Dedifferentiated amniotic fluid mesenchymal stem cell (primary cell): ENCODE measurements around the gene CDK2.
A peak's percentile ranks its signal among the peaks of the same experiment; 100 is the strongest.

Experiments used
- DNase-seq: peaks from one replicate; pipeline ENCODE4 v3.0.0-alpha.2; 2016; ENCODE audit errors: extremely low spot score

Gene CDK2

DNA sequence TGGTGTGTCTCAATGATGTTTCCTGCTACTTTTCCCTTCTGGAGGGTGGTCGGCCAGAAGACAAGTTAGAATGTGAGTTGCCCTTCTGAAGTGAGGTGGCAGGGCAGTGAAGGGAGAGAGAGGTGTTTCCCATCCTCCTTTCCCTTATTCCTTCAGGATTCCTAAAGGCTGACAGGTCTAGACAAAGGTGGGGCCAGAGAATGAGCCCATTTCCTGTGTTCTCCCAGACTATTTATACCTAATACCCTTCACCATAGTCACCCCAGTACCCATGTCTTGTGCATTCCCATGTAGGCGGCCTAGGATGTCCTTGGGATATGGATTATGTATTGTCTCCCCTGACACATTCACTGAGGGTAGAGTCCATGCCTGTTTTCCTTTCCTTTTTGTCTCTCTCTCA lies 28.6 kb upstream of the CDK2 start:
- no peak for DNase-seq

DNA sequence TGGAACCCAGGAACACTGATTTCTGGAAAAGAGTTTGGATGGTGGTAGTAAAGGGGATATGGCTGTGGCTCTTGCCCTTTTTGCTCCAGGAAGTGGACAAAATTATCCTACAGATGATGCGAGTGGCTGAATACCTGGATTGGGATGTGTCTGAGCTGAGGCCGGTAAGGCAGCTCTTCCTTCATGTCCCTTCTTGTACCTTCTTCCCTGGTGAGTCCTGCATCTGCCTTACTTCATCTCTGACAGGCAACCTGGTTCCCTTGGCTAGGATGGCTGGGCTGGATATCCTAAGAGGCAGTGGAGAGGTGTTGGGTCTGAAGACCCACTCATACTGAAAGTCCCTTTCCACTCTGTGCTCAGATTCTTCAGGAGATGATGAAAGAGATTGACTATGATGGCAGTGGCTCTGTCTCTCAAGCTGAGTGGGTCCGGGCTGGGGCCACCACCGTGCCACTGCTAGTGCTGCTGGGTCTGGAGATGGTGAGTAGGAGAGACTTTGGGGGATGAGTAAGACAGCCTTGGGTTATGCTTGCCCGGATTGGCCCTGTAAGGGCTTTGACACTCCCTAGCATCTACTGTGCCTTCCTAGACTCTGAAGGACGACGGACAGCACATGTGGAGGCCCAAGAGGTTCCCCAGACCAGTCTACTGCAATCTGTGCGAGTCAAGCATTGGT lies 27.7 kb upstream of the CDK2 start:
- no peak for DNase-seq

DNA sequence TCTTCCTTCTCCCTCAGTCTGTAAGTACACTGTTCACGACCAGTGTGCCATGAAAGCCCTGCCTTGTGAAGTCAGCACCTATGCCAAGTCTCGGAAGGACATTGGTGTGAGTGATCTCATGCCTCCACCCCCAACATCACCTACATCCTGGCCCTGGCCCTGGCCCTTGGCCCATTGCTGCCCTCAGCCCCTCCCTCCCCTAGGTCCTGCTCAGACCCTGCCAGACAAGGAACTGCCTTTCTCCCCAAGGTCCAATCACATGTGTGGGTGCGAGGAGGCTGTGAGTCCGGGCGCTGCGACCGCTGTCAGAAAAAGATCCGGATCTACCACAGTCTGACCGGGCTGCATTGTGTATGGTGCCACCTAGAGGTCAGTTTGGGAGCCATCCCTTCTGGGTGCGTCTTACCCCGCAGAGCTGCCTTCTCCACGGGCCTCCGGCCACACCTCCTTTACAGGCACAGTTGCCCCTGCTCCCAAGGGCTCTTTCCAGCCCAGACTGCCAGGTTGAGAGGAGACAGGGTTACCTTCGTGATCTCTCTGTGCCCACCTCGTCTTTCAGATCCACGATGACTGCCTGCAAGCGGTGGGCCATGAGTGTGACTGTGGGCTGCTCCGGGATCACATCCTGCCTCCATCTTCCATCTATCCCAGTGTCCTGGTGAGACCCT lies 26.4 kb upstream of the CDK2 start:
- peak; percentile 79 for DNase-seq

DNA sequence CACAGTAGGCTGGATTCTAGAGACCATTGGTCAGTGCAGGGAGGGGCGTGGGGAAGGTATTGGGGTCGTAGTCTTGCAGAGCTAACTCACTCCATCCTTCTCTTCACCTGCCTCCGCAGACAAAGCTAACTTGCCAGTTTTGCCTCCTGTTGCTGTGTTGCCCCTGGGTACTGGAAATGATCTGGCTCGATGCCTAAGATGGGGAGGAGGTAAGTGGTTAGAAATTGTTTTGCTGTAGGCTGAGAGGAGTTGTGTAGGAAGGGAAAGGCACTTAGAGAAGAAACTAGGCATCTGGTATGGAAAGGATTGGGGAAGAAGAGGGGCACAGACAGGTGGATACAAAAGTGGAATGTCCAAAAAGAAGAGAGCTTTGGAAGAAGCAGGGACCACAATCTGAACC lies 24.6 kb upstream of the CDK2 start:
- DNase-seq, result no peak

DNA sequence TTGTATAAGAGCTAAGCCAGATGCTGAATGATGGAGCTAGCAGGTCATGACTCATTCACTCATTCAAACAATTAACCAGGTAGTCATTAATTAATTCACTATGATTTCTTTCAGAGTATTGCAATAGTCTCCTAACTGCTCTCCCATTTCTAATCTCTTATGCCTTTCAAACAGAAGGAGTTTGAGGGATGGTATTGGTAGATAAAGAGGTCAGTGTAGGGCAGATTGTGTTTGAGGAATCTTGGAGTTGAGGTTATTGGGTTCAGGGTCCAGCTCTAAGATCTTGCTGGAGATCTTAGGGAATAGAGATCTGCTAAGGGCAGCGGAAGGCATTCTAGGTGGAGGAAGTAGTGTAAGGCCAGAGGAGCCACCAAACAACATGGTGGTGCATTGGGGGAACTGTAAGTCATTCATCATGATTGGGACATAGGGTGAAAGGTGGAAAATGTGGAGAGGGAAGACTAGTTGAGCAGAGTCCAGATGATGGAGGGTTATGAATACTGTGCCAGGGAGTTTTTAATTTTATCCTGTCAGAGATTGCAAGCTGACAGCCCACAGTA lies 24.0 kb upstream of the CDK2 start:
- no peak for DNase-seq

DNA sequence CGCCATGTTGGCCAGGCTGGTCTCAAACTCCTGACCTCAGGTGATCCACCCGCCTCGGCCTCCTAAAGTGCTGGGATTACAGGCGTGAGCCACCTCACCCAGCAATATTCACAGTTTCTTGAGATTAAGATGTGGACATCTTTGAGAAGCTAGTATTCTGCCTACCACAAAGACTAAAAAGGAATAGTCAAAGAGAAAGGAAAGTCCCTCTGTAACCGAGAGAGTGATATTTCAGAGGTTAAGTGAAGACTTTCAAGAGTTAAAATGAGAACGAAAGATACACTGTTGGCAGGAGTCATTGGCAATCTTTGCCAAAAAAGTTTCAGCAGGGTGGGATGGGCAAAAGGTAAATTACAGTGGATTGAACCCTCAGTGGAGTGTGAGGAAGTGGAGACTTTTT lies 20.1 kb upstream of the CDK2 start:
- no peak for DNase-seq

DNA sequence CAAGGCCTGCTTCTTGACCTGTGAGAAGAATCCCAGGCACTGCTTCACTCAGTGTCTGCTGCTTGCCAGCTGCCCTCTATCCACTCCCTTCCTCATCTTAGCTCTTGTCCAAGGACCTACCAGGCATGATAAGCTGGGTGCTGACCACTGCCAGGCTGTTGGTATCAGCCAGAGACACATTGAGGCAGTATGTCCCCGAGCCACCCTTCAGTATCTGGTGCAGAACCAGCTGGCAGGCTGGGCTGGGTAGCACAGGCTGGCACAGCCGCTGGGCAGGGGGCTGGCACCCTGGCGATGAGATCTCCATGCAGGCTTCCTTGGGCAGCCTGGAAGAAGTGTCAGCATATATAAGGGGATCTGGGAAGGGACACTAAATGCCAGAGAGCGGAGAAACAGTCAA lies 11.3 kb upstream of the CDK2 start:
- DNase-seq, result no peak

DNA sequence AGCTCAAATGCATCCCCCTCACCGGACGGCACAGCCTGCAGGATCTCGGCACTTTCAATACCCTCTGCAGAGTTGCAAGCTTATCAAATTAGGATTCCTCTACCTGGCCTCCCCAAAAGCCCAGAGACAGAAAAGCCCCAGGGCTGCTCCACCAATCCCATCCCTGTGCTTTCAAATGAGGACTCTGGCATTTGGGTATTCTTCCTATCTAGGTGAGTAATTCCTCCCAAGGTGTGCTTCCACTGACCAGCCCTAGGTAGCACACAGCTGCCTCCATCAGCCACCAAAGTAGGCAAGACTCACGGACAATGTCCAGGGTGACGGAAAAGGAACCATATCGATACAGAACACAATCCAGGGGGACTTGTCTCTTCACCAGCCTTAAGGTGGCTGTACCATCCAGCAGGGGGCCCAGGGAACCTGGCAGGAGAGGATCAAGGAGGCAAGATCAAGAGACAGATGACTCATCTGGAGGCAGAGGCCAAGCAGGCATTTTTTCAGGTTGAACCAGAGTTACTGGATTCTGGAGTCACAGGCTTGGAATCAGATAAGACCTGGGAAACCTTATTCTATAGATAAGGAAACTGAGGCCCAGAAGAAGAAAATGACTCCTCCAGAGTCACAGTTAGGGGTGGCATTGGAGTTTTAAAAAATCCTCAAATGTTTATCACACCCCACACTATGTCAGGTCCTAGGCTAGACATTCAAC lies 10.7 kb upstream of the CDK2 start:
- DNase-seq, result no peak

DNA sequence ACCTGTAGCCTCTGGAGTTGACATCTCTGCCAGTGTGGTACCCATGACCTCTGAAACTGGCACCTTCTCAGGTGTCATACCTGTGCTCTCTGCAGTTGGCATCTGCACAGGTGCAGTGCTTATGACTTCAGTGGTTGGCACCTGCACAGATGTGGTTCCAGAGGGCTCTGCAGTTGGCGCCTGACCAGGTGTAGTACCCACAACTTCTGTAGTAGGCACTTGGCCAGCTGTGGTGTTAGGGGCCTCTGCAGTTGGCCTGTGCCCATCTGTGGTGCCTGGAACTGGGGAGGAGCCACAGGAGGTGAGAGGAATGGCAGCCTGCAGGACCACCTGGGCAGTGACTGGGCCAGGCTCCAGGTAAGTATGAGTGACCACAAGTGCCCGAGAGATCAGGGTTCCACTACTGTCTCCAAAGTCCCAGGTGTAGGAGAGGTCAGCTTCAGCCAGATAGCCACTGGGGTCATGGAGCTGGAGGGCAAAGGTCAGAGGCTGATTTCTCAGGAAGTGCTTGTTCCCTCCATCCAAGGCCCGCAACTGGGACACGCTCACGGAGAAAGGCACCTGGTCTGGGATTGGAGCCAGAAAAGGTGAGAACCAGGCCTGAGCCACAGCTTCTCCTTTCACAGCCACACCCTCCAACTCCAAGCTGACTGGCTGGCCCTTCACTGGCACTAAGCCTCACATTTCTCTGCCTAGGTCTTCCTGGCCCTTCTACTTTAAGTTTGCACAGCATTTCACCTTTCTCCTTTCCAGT lies 9.3 kb upstream of the CDK2 start:
- DNase-seq, result no peak

DNA sequence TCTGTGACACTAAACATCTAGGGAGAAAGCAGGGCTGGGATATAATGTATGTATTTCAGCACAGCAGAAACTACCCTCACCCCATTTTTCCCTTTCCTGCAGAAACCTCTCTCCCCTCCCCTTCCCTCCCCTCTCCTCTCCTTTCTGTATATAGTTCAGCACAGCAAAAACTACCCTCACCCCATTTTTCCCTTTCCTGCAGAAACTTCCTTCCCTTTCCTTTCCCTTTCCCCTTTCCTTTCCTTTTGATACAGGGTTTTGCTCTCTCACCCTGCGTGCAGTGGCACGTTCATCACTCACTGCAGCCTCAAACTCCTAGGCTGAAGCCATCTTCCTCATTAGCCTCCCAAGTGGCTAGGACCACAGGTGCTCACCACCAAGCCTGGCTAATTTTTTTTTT lies 2.9 kb upstream of the CDK2 start:
- no peak for DNase-seq

DNA sequence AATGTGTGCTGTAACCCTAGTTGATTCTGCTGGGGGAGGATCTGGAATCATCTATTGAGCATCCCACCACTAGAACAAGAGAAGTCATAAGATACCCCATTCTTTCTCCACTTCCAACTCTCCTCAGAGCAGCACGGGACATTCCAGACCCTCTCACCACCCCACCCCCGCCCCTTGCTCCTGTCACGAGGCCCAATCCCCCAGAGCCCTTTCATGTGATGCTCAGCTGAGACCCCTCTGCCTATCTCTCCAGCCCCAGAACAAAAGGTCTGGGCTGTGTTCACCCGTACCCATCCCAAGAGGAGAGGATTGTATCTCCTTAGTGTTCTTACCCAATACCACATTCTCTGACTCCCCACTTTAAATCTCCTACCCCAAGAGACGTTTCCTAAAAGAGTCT lies 1.4 kb upstream of the CDK2 start:
- DNase-seq, result no peak

DNA sequence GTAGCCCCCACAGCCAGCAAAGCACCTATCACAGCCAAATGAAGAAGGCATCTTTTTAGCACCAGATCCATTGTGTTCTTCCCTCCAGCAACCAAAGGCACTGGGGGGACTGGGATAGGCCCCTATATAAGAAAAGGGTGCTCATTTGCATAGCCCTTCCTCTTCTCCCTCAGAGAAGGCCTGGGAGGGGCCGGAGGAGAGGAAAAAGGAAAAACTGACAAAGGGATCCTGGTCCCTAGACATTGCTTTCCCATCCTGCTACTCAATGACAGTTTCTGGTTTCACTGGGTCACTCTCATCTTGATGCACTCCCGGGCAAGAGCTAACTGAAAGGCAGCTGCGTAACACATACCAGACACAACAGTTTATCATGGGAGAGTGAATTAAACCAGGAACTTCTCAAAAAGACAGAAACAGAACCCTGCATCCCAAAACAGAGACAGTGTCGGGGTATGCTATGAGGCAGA lies 656 bp upstream of the CDK2 start, which contains the start of gene PMEL:
Gene PMEL (minus strand): TSS at position 102 of the 467 bp plus-strand sequence. CDS start 31 bp downstream, at position 71.
- no peak for DNase-seq

DNA sequence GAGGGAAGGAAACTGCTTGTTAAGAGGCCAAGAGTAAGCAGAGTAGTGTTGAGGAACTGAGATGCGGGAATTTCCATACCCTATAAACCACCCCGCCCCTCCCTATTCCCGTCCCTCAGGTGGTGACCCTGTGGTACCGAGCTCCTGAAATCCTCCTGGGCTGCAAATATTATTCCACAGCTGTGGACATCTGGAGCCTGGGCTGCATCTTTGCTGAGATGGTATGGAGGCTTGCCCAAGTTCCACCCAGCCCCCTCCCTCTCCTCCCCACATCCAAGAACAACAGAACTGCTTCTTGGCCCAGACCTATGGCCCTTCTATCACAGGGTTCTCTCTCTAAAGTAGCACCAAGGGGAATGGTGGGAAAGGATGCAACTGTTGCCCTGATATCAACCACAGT lies 2.7 kb downstream of the CDK2 start:
- DNase-seq, result no peak

DNA sequence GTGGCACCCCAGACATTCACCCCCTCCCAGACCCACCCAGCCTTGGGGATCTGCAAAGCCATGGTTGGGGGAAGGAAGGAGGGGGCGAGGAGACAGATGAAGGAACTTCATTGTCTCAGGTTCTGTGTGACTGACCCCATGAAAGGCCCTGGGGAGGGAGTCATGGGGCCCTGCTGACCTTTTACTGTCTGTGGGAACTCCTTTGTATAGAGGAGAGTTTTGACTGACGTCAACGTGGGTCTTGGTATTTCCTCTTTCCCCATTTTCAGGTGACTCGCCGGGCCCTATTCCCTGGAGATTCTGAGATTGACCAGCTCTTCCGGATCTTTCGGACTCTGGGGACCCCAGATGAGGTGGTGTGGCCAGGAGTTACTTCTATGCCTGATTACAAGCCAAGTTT lies 4.1 kb downstream of the CDK2 start:
- DNase-seq, result no peak

DNA sequence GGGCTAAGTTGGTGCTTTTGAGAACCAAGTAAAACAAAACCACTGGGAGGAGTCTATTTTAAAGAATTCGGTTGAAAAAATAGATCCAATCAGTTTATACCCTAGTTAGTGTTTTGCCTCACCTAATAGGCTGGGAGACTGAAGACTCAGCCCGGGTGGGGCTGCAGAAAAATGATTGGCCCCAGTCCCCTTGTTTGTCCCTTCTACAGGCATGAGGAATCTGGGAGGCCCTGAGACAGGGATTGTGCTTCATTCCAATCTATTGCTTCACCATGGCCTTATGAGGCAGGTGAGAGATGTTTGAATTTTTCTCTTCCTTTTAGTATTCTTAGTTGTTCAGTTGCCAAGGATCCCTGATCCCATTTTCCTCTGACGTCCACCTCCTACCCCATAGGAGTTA lies 5.4 kb downstream of the CDK2 start:
- DNase-seq, result peak; percentile 25

DNA sequence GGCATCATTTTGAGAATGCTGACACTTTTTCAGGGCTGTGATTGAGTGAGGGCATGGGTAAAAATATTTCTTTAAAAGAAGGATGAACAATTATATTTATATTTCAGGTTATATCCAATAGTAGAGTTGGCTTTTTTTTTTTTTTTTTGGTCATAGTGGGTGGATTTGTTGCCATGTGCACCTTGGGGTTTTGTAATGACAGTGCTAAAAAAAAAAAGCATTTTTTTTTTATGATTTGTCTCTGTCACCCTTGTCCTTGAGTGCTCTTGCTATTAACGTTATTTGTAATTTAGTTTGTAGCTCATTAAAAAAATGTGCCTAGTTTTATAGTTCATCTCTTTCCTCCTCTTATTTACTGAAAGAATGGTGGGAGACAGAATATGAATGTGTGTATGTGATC lies 5.8 kb downstream of the CDK2 start:
- DNase-seq, result no peak

DNA sequence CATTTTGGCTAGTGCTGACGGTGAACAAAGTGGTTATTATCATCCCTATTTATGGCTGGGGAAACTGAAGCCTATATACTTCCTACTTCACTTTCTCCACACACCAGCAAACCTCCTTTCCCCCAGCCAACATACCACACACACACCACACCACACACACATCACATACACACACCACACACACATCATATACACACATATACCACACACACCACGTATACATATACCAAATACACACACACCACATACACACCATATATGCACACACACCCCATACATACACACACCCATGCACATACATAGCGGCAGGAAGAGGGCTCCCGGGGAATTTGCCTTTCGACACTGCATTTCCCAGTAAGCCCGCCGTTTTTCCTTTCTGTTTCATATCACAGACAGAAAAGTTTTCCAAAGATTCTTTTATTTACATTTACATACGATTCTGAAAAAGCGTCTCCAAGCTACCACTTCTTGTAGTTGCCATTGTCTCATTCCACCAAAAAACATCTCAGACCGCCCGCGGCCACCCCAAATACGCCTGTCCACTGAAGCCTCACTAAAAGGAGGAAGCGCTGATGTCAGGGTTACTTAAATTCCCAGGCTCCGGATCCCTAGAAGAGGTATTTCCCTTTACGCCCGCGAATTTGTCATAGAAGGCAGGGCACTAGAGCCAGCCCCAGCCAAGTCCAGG lies 6.4 kb downstream of the CDK2 start:
- no peak for DNase-seq

DNA sequence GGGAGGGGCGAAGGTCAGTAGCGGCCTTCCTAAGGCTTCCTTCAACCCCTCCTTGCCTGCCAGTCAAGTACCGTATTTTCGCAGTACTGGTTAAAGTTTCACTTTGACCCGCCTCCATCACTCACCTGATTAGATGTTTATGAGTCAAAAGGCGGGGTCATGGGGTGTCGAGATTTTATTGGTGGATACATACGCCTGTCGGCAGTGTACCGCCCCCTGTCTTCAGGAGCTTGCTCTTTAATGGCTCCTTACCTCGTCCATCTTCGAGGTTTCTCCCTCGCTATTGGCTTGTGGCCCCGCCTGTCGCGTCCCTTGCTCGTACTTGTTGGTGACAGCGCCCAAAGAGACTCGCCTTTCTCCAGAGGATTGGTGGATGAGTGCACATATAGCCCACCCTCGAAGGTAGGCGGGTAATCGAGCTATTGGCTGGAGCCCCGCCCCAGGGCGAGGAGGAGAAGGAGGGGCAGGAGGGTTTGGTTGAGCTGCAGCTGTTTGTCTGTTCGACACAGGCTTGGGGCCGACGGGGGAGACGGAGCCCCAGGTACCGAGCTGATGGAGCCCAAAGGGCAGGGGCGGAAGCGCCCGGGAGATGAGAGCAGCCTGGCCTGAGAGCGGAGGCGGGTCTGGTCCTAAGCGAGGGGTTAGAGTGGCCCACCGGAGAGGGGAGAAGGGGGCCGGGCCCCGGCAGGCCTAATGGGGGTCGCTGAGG lies 7.1 kb downstream of the CDK2 start, which contains the start of gene RAB5B:
Gene RAB5B (plus strand): TSS at position 480 of the 709 bp plus-strand sequence. CDS start 12,883 bp downstream, outside the sequence.
- peak; percentile 100 for DNase-seq

DNA sequence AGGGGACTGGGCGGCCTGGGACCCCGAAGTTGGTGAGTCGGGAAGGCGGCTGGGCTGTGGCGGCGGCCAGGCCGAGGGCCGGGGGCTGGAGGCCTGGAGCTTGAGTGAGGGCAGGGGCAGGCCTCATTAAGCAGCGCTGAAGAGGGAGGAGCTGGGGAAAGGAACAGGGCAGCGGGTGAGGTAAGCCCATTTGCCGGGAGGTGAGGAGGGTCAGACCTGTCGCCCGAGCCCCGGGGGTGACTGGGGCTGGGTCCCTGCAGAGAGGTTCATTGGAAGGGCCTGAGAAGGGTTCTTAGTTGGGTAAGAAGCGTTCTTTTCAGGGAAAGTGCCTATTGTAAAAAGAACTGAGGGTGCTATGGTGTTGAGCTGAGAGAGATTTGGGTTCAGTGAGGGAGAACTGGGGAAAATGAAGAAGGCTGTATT lies 7.7 kb downstream of the CDK2 start:
- DNase-seq, result no peak

DNA sequence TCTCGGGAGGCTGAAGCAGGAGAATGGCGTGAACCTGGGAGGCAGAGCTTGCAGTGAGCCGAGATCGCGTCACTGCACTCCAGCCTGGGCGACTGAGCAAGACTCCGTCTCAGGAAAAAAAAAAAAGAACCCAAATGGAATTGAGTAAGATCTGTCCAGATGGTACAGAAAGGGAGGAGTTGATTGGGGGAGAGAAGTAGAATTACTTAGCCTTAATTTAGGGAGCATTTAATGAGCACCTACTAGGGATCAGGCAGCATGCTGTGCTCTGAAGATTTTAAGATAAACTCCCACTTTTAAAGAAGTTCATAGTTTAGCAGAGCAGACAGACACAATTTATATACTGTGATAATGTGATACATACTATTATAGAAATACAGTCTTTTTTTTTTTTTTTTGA lies 11.8 kb downstream of the CDK2 start:
- no peak for DNase-seq
